GM21737 (cell line): Measurements from ENCODE around the gene CCNK.
A peak's percentile ranks its signal among the peaks of the same experiment; 100 is the strongest.

Experiments
- ATAC-seq: cut with Tn5 transposase; IDR thresholded peaks from one replicate; pipeline ENCODE4 v1.9.1; 2021; ENCODE audit warnings: mild to moderate bottlenecking, moderate library complexity; ENCODE audit not compliant: unreplicated experiment

The CCNK gene

DNA sequence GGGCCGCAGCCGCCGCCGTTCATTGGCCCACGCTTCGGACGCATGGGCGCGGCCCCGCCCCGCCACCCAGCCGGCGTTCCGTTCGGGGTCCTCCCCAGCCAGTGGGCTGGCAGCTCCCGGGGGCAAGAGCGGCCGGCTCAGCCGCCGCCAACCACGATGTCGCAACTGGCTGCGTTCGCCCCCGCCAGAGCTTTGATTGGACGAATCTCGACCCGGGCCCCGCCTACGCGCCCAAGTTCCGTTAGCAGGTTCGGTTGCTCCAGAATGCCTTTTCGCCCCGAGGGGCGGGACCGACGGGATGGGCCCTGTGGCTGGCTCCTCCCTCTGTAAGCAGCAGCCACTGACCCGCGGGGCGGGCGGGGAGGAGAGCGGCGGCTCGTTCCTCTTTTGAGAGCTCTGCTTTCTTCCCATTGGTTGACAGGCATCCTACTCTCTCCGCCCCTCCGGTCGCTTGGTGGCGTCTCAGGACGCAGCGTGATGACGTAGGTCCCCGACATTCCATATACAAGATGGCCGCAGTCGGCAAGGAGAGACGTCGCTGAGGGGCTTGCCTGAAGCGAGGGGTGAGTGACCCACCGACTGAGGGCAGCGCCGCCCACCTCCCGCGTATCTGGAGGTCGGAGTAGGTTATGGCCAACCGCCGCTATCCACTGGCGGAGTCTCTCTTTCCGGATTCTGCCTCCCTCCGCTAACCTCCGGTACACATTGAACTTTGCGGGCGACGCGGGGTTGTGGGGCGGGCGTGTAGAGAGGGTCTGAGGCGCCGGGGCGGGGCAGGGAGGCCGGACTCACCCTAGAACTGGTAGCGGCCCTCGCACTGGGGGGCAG is at the start of gene CCNK:
TSS of gene CCNK (plus strand) at position 493 of the 828 bp plus-strand sequence. CDS start 11,269 bp downstream, outside the sequence.
- ATAC-seq: peak; percentile 86

- ATAC-seq: no peak
Observed at GRCh38 chr14:99431986-99432385, 49.2 kb upstream of the CCNK start.

DNA sequence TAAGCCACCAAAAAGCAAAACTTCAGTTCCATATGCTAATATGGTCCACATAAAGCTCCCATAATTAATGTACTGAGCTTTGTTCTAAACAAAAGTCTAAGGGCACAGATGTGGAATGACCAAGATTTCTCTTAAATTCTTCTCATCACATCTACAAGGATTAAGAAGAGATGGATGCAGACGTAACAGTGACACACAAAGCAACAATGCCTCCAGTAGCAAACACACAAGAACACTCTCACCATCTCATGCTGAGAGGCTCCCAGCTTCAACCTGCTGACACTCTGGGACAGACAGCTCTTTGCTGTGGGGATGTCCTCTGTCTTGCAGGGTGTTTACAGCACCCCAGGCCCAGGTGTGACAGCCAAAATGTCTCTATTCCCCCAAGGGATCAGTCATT is 48.7 kb upstream of the CCNK start:
- ATAC-seq: no peak

DNA sequence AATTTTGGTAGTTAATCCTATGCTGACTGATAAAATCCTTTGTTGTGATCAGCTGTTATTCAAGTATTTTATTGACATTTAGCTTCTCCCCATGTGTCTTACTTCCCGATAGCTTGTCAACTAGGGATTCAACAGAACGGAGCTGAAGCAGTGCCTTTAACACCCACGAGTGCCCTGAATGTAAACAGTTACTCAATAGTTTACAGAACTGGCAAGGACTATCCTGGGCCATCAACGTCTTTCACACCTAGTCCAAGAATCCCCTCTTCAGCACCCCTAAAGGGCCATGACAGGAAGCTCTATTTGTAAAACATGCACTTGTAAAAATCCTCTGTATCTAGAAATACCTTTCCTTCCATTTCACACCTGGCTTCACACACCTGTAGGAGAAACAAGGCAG is 45.9 kb upstream of the CCNK start:
- ATAC-seq: no peak

- no peak for ATAC-seq
Observed at GRCh38 chr14:99436247-99437180, 44.7 kb upstream of the CCNK start.

DNA sequence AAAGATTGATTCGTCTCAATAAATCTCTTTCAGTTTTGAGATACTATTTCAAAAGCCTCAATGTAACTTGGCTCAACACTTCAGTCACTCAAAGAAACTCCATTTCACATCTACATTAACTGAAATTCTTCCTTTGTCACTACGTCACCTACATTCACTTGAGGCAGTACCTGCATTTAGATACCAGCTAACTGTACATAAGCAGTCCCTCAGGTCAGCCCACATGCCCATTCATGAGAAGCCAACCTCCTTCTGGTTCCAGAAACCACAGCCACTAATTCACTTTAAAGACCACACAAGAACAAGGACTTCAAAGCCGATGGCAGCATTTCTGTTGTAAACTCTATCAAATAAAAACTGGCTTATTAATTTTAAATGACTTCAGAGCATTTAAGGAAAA is 43.5 kb upstream of the CCNK start:
- no peak for ATAC-seq

GRCh38 chr14:99440278-99440677 is 40.9 kb upstream of the CCNK start:
- ATAC-seq: no peak

DNA sequence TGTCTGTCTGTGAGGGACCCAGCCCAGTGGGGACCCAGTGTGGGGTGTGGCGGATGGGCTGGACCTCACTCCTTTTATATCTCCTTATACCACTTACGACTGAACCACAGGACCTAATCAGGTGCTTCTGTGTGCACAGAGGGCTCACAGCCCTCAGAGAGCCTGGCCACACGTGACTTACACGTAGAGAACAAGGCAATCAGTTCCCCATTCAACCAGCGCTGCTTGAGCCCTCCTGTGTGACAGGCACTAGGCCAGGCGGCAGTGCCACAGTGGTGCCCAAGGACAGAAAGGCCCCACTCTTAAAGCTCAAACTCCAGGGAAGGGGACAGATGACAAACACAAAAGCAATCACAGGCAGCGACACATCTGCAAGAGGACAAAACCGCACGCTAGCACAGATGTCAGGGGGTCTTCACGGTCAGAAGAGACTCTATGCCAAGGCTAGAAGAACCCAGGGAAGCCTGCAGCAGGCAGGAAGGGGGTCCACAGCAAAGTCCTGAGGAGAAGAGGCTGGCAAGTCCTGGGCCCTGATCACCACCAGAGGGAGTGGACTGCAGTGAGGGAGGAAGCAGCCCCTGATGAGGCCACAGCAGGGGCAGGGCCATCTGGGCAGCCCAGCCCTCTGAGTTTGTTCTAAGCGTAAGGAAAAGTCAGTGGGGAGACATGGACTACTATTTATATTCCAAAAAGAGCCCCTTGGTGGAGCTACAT is 39.9 kb upstream of the CCNK start:
- peak; percentile 12 for ATAC-seq

DNA sequence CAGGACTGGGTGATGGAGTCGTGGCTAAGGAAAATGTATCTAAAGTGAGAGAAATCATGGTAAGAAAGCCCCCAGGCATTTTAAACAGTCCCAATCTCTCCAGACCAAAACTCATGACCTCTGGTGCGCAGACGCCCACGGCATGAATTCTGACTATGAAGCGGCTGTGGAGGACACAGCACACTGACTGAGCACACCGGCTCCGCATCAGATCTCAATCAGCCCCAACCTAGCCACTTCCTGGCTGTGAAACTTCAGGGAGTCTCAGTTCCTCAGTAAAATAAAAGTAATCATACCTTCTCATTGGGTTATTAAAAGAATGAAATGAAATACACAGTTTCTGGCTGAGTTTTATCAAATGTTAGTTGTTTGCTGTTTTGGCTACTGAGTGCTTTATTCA is 39.3 kb upstream of the CCNK start:
- peak; percentile 65 for ATAC-seq

- ATAC-seq: no peak
Observed at GRCh38 chr14:99445931-99446330, 35.3 kb upstream of the CCNK start.

DNA sequence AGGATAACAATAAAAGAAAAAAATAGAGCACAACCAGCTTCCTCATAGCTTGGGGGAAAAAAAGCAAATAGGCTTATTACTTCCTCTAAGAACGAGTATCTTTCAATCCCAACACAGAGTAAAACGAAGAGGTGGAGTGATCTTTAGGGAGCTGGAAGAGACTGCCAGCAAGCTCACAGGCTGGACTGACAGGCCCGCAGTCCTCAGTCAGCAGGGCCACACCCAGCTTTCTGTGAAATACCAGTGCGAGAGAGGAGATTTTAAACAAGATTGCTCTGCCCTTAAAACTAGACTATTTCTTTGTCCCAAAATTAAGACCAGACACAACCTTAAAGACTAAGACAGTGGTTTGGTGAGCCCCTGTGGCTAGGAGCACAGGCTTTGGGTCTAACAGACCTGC is 33.5 kb upstream of the CCNK start:
- ATAC-seq: no peak

- ATAC-seq: no peak
Observed at GRCh38 chr14:99450266-99450665, 30.9 kb upstream of the CCNK start.

GRCh38 chr14:99451234-99451633 is 30.0 kb upstream of the CCNK start:
- no peak for ATAC-seq

GRCh38 chr14:99452968-99453367 is 28.2 kb upstream of the CCNK start:
- ATAC-seq: no peak

DNA sequence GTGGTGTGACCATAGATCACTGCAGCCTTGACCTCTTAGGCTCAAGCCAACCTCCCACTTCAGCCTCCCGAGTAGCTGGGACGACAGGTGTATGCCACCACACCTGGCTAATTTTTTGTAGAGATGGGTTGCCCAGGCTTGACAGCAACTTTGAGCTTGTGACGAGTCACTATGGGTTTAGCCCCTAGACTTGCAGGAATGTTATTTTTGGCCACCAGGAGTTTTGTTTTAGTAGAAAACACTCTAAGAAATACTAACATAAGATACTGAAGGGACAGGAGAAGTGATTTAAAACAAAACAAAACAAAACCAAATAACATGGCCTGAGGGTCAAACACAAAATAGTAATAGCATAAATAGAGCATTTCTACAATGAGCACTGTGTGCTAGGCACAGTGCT is 27.0 kb upstream of the CCNK start:
- no peak for ATAC-seq

DNA sequence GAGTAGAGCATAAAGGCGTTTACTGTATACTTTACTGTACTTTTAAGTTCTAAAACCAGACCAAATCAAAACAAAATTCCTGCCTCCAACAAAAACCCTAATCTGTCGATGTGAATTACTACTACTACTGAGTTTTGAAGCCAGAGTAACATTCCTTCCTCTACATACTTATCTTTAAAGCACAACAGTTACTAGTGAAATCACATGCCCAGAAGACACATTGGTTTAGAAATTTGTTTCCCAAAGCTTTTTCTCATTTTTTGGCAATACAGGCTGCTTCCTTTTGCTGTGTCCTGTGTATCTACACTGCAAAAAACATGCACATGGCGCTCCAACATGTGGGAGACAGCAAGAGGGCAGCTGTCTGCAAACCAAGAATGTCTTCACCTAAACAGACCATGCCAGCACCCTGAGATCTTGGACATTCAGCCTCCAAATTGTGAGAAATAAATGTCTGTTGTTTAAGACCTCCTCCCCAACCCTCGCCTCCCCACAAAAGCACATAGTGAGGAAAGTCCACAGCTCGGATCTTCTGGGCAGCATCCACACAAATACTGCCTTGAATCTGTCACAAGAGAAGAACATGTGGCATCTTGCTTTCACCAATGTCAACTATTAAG is 21.6 kb upstream of the CCNK start:
- ATAC-seq: no peak

GRCh38 chr14:99460793-99461192 is 20.4 kb upstream of the CCNK start:
- no peak for ATAC-seq

DNA sequence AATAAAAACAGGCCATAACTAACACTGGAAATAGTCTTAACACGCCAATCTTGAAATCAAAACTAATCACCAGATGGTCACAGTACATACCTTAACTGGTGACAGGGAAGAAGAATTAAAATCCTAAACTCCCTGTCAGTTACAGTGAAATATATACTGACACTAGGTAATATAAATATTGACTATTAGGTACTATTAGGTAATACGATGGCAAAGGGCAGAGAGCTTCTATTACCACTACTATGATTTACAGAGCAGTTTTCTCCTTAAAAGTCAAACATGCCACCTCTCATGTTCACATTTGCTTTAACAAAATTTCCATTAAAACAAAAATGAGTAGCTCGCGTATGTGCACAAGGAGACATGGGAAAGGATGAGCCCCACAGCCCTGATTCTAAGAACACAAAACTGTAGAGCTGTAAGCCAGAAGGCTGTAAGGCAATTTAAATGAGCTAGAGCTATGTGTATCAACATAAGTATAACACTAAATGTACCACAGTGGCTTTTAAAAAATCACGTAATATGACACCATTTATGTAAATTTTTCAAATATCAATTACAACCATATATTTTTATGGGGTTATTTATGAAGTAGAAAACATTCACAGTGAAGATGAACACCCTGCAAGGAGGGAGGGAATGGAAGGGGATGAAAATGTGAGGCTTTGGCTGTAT is 19.7 kb upstream of the CCNK start:
- ATAC-seq: no peak

- ATAC-seq: no peak
Observed at GRCh38 chr14:99462210-99462609, 19.0 kb upstream of the CCNK start.

DNA sequence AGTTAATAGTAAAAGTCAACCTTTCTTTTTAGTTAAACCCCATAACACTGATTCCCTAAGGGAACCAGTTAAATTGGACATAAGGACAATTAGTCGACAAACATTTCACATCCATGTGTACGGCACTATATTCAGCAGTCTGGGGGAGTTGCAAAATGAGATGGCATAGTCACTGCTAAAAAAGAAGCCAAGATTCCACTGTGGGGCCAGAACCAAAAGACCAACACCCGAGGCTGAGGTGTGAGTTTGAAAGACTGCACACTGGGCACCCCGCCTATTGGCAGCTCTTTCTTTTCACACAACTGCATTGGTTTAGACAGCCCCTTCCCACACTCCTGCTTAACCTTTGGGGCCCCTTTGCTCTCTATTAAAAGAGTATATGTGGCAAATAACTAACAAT is 17.2 kb upstream of the CCNK start:
- no peak for ATAC-seq
